ENCODE results near the gene HMGCS2. TPM values are rescaled to one million over a fixed set of nuclear protein-coding genes. Genes with fewer than 3 reads are reported as not detected.
"Not testable (repeated sequence)": the region's sequence is repeated elsewhere in the genome, so short reads cannot be mapped to it uniquely, and the experiment has no call there.

Gene HMGCS2
- total RNA-seq, 3 donors from 2014 or later, result 135 to 592 (median 270) TPM

GRCh38 chr1:119713749-119714456 lies 54.8 kb downstream of the HMGCS2 start:
- no peak for ATAC-seq
- intact Hi-C loops (cut with DNase I, micrococcal nuclease), result no loop called here

DNA sequence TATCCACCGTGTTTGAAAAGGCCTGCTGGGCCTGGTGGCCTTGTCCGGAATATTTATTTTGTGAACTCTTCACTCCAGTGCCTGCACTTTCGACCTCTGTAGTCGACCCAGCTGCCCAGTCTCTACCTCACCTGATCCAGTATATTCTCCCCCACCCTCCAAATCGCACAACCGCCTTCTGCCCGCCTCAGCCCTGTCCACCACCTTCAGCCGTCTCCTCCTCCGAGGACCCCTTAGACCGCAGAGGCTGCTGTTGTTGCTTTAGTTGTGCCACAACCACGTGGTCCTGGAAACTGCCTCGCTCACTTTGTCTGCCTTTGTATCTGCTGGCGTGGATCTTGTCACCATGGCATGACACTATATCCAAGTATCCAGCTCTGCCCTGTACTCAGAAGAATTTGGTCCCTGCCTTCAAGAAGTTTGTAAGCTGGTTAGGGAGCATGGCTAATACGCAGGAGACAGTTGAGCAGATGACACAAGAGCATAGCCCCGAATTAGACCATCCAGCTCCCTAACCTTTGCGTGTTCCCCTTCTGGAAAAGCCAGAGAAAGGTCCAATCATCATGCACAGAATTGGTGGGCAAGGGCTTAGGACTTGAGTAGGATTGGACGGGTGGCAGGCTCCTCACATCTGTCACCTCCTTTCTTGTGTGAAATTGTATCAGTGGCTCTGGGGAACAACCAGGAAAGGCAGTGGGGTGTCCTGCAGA lies 55.5 kb downstream of the HMGCS2 start:
- DNase-seq (no peak), ATAC-seq (no peak)
- TF ChIP-seq, protein P1, sequence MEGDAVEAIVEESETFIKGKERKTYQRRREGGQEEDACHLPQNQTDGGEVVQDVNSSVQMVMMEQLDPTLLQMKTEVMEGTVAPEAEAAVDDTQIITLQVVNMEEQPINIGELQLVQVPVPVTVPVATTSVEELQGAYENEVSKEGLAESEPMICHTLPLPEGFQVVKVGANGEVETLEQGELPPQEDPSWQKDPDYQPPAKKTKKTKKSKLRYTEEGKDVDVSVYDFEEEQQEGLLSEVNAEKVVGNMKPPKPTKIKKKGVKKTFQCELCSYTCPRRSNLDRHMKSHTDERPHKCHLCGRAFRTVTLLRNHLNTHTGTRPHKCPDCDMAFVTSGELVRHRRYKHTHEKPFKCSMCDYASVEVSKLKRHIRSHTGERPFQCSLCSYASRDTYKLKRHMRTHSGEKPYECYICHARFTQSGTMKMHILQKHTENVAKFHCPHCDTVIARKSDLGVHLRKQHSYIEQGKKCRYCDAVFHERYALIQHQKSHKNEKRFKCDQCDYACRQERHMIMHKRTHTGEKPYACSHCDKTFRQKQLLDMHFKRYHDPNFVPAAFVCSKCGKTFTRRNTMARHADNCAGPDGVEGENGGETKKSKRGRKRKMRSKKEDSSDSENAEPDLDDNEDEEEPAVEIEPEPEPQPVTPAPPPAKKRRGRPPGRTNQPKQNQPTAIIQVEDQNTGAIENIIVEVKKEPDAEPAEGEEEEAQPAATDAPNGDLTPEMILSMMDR (IDR thresholded peaks at IDR 0.05), result no peak
- H3K9me3 ChIP-seq, result no peaks in the 10 kb centered on the region
- H3K4me3 ChIP-seq, result no peak overlapping the region
- no peaks in the 10 kb centered on the region for H3K36me3 ChIP-seq (ENCODE audit: low read depth)
- intact Hi-C loops (cut with DNase I, micrococcal nuclease), result no loop called here
- peaks cover 12% of the 10 kb centered on the region for H3K4me1 ChIP-seq (ENCODE audit: low read depth)

More at GRCh38 chr1:119713749-119714456, 54.8 kb downstream of the HMGCS2 start:
- peaks cover 12% of the 10 kb centered on the region for H3K4me1 ChIP-seq (ENCODE audit: low read depth)
- TF ChIP-seq, protein P1 (IDR thresholded peaks at IDR 0.05), result no peak
- no peaks in the 10 kb centered on the region for H3K9me3 ChIP-seq
- no peaks in the 10 kb centered on the region for H3K36me3 ChIP-seq (ENCODE audit: low read depth)
- no peak for DNase-seq
- no peak overlapping the region for H3K4me3 ChIP-seq

DNA sequence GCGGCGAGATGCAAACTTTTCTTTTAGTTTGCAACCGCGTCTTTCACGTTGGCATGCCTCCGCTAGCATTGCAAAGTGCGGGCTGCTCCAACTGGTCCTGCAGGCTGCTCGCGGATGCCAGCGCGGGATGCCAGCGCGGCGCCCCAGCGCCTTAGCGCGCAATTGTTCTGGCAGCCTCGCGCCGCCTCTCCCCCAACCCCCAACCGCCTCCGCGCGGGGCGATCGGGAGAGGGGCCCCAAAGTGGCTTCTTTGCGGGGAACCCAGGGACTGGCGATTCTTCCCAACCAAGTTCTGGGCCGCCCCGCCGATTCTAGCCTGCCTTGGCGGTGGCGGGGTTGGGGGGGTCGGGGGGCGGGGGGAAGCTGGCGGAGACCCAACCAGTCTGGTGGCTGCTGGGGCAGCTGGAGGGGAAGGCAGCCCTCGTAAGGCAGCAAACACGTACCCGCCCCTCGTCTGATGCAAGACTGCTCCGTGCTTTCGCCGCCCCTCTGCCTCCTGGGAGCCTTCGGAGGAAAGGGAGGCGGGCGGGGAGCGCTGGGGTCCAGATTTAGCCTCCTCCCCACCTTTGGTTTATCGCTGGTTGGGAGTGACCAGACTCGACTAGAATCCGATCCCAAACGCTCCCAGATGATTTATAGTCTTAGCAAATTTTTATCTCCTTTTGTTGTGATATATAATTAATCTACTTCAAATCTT lies 56.2 kb downstream of the HMGCS2 start:
- H3K9me3 ChIP-seq, result no peaks in the 10 kb centered on the region
- H3K4me1 ChIP-seq (ENCODE audit: low read depth), result peaks cover 12% of the 10 kb centered on the region
- peak overlapping the region; percentile 6 for H3K4me3 ChIP-seq
- intact Hi-C loops (cut with DNase I, micrococcal nuclease), result no loop called here
- H3K36me3 ChIP-seq (ENCODE audit: low read depth), result no peaks in the 10 kb centered on the region
- ATAC-seq (peak; percentile 69), DNase-seq (peak; percentile 47 to 75 (median 56))
- TF ChIP-seq, protein P1 (IDR thresholded peaks at IDR 0.05), result no peak

- no peaks in the 10 kb centered on the region for H3K36me3 ChIP-seq (ENCODE audit: low read depth)
- peak within 1 kb of the TSS; percentile 6 for H3K4me3 ChIP-seq
- intact Hi-C loops (cut with DNase I, micrococcal nuclease), result no loop called here
- ATAC-seq (peak; percentile 91), DNase-seq (peak; percentile 41 to 67 (median 45))
- no peaks in the 10 kb centered on the region for H3K9me3 ChIP-seq
- peaks cover 12% of the 10 kb centered on the region for H3K4me1 ChIP-seq (ENCODE audit: low read depth)
- TF ChIP-seq, protein P1 (IDR thresholded peaks at IDR 0.05), result no peak
Observed at GRCh38 chr1:119711804-119712341, 56.8 kb downstream of the HMGCS2 start, which contains the start of gene PHGDH. Gene PHGDH (plus strand): TSS chr1:119711934. CDS start chr1:119712023, 89 bp downstream.

DNA sequence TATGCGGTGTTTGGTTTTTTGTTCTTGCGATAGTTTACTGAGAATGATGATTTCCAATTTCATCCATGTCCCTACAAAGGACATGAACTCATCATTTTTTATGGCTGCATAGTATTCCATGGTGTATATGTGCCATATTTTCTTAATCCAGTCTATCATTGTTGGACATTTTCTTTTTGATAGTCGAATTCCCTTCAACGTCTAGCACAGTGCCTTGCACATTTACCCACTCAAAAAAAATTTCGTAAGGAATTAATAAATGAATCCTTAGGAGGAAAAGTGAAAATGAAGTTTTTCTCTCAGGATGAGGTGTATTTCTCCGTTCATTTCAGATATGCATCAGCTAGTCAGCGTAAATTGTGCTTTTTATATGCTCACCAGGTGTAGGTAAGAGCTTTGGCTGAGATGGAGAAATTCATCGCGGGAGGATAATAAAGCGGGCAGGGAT lies 57.3 kb downstream of the HMGCS2 start:
- peaks cover 12% of the 10 kb centered on the region for H3K4me1 ChIP-seq (ENCODE audit: low read depth)
- H3K36me3 ChIP-seq (ENCODE audit: low read depth); H3K4me3 ChIP-seq; intact Hi-C loops (cut with DNase I, micrococcal nuclease); ATAC-seq; H3K9me3 ChIP-seq; DNase-seq: not testable (repeated sequence)

DNA sequence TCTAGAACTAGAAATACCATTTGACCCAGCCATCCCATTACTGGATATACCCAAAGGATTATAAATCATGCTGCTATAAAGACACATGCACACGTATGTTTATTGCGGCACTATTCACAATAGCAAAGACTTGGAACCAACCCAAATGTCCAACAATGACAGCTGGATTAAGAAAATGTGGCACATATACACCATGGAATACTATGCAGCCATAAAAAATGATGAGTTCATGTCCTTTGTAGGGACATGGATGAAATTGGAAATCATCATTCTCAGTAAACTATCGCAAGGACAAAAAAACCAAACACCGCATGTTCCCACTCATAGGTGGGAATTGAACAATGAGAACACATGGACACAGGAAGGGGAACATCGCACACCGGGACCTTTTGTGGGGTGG lies 62.1 kb downstream of the HMGCS2 start:
- H3K9me3 ChIP-seq; H3K4me3 ChIP-seq; intact Hi-C loops (cut with DNase I, micrococcal nuclease); H3K4me1 ChIP-seq (ENCODE audit: low read depth); ATAC-seq; H3K36me3 ChIP-seq (ENCODE audit: low read depth); DNase-seq: not testable (repeated sequence)

Data from mucosa of descending colon (tissue), 3 donors.